ENCODE data around the gene HS1BP3. TPM values are rescaled to one million over a fixed set of nuclear protein-coding genes. Genes with fewer than 3 reads are reported as not detected.
A peak's percentile ranks its signal among the peaks of the same experiment; 100 is the strongest.

Gene HS1BP3
- total and polyA plus RNA-seq, 2 of the 4 experiments (the other 2 are of a cell fraction) = 9.0 to 14.8 TPM

DNA sequence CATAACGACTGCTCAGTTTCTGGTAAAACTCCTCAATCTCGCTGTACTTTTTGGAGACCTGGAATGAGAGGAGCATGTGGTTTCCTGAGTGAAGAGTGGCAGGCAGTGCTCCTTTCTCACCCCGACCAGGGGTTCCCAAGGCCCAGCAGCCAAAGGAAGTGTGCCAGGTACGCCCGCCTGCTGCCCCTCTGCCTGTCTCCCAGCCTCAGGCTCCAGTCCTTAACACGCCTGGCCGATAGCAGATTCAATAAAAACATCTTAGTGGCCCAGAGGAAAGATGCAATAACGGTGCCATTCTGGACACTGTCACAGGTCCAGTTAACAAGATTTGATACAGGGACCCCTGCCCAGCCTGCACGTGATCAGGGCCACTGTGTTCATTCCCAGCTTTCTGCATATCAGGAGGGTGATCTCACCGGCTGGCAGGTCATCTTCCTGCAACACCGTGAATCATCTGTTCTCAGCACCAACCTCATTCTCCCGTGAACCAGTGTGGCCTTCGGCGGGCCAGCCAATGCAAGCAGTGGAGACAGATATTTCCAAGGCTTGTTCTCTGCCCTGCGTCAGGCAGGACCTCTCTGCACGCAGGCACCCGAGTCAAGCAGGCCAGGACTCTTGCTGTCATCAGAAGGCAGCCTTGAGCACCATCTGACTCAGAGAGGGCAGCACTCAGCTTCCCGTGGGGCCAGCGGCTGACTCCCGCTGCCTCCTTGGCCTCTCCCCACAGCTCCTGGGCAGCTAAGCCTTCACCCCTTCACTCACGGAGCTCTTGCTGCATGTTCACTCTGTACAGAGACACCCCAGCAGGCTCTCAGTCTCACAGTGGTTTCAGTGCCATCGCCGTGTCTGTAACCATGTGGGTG, 9.5 kb downstream of the HS1BP3 start:
- peak overlapping the region; percentile 2 for H2AFZ ChIP-seq (replicated peaks; ENCODE audit: low read length, poor library complexity)
- H3K18ac ChIP-seq (ENCODE audit: low read depth, low read length) = no peak overlapping the region
- no peak overlapping the region for H3K9ac ChIP-seq (ENCODE audit: low read depth, low read length)
- H4K91ac ChIP-seq (ENCODE audit: insufficient read depth, low read depth, low read length) = no peak overlapping the region
- H3K4me1 ChIP-seq (ENCODE audit: control insufficient read depth, insufficient read depth, low read length) = no peaks in the 10 kb centered on the region
- peaks cover 35% of the 10 kb centered on the region; the same call in 1 of the 2 replicates for H3K36me3 ChIP-seq (ENCODE audit: control insufficient read depth, insufficient read depth, low read length)
- H2BK120ac ChIP-seq (ENCODE audit: low read depth, low read length) = no peak overlapping the region
- H3K56ac ChIP-seq (ENCODE audit: extremely low read depth, insufficient read depth, low read length) = no peak overlapping the region
- H3K27ac ChIP-seq (ENCODE audit: insufficient read depth, low read length) = no peak overlapping the region
- ATAC-seq (ENCODE audit: low read depth) (no peak; the same call in none of the 2 replicates), DNase-seq (peak; percentile 77)
- H2BK20ac ChIP-seq (ENCODE audit: low read depth, low read length) = no peak overlapping the region
- no peak overlapping the region; the same call in 1 of the 2 replicates for H3K23ac ChIP-seq (ENCODE audit: low read depth, low read length)
- intact Hi-C loops (cut with micrococcal nuclease) = no loop called here
- no peak overlapping the region for H4K8ac ChIP-seq (ENCODE audit: low read depth in 2 of 2, low read length in 2 of 2)
- H3K79me1 ChIP-seq (ENCODE audit: low read depth in 1 of 2, low read length in 2 of 2) = peaks cover 0 to 22% of the 10 kb centered on the region in 2 experiments; a peak in 1 of 4 replicates
- 0 out of 2 replicates have a peak, but pooled peaks cover 3% of the 10 kb centered on the region for H3K9me1 ChIP-seq (ENCODE audit: insufficient read depth, low read length)
- H3K14ac ChIP-seq (replicated peaks; ENCODE audit: low read depth, low read length) = no peak overlapping the region
- ChIA-PET POLR2A (ENCODE audit: unreplicated experiment) (no interaction called here), CTCF (interaction anchor here (0.7 to 2.5 kb wide), 6 partner anchors 201 to 265 kb away, joined by 3 to 12 read pairs (median 4); no protein-coding TSS in a partner anchor)
- H3K4ac ChIP-seq (ENCODE audit: low read depth, low read length) = no peak overlapping the region; the same call in 1 of the 2 replicates
- H4K5ac ChIP-seq (ENCODE audit: low read depth, low read length) = no peak overlapping the region
- peaks cover 18% of the 10 kb centered on the region for H4K20me1 ChIP-seq (ENCODE audit: insufficient read depth, low read length)
- H2BK5ac ChIP-seq (ENCODE audit: low read depth, low read length, poor library complexity, severe bottlenecking) = no peak overlapping the region
- dilution Hi-C loops (cut with HindIII; ENCODE audit: low sequenced_read_pairs, unreplicated experiment) = loop anchor here (25.0 kb wide), 1 partner anchor 254 kb away; no protein-coding TSS in a partner anchor
- no peaks in the 10 kb centered on the region for H3K9me3 ChIP-seq (ENCODE audit: control insufficient read depth, insufficient read depth, low read length)
- no peak overlapping the region for H3K4me2 ChIP-seq (ENCODE audit: low read depth, low read length)
- 0 out of 2 replicates have a peak overlapping the region, but pooled peaks have one; percentile 66 for H2AK5ac ChIP-seq (ENCODE audit: low read depth, low read length)
- TF ChIP-seq BHLHE40 (IDR thresholded peaks at IDR 0.05; ENCODE audit: low read depth, low read length) (peak; percentile 67), MAFK (IDR thresholded peaks at IDR 0.05; ENCODE audit: low read depth, low read length) (no peak), FOS (IDR thresholded peaks at IDR 0.05; ENCODE audit: low read depth, low read length) (peak; percentile 10; the same call in 1 of the 2 replicates), RAD21 (IDR thresholded peaks at IDR 0.05; ENCODE audit: low read length) (no peak), SMC3 (IDR thresholded peaks at IDR 0.05; ENCODE audit: low read depth, low read length) (no peak), MXI1 (IDR thresholded peaks at IDR 0.05; ENCODE audit: borderline replicate concordance, low read depth, low read length) (no peak), ELK1 (IDR thresholded peaks at IDR 0.05; ENCODE audit: borderline replicate concordance, low read depth, low read length) (no peak)
- TF ChIP-seq, protein P1, sequence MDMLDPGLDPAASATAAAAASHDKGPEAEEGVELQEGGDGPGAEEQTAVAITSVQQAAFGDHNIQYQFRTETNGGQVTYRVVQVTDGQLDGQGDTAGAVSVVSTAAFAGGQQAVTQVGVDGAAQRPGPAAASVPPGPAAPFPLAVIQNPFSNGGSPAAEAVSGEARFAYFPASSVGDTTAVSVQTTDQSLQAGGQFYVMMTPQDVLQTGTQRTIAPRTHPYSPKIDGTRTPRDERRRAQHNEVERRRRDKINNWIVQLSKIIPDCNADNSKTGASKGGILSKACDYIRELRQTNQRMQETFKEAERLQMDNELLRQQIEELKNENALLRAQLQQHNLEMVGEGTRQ (IDR thresholded peaks at IDR 0.05; ENCODE audit: low read depth, low read length) = peak; percentile 73
- in situ Hi-C loops (cut with MboI; ENCODE audit: low sequenced_read_pairs) = loop anchor here (5.0 kb wide), 1 partner anchor 244 kb away; no protein-coding TSS in a partner anchor
- H3K4me3 ChIP-seq (ENCODE audit: insufficient read depth, low read depth, low read length) = no peak overlapping the region
- whole genome bisulfite sequencing, 2 experiments (ENCODE audit: extremely low coverage in 2 of 2, insufficient read length in 1 of 2) = 83% methylated on average over 19 of the region's 23 CpGs; no CpG with 5 or more reads in 1 of the 2 experiments
- H2AK9ac ChIP-seq (replicated peaks; ENCODE audit: low read depth, low read length, poor library complexity) = peak overlapping the region; percentile 86
- H2BK15ac ChIP-seq (ENCODE audit: low read depth, low read length) = no peak overlapping the region
- H3K27me3 ChIP-seq (ENCODE audit: control insufficient read depth, insufficient read depth, low read length) = no peaks in the 10 kb centered on the region
- no TSS peak for BruUV-seq (replicated peaks)
